ENCODE results near the gene TM6SF1. TPM values are rescaled to one million over a fixed set of nuclear protein-coding genes. Genes with fewer than 3 reads are reported as not detected.

Gene TM6SF1
- polyA plus RNA-seq, 1 donor (not counting 4 experiments of a cell fraction or from before 2014, with no cell fraction given): 0.05 TPM

- TF ChIP-seq CTCF (optimal IDR thresholded peaks at IDR 0.05 in 1 of 3, IDR thresholded peaks at IDR 0.05 in 1 of 3, conservative IDR thresholded peaks at IDR 0.05 in 1 of 3; ENCODE audit: extremely low read depth in 1 of 3, insufficient read depth in 2 of 3, low read length in 3 of 3) (no peak), EZH2 (IDR thresholded peaks at IDR 0.05; ENCODE audit: low read length) (no peak)
- dilution Hi-C loops (cut with MboI; ENCODE audit: extremely low pct_ligation_motif_present, low sequenced_read_pairs): no loop called here
- DNase-seq (ENCODE audit: low read depth, low spot score) (no peak), FAIRE-seq (no peak)
- no peak overlapping the region for H3K4me3 ChIP-seq (ENCODE audit: control insufficient read depth in 2 of 3, extremely low read depth in 1 of 3, insufficient read depth in 2 of 3, low read depth in 1 of 3, low read length in 3 of 3)
- H3K4me2 ChIP-seq (ENCODE audit: control insufficient read depth, extremely low read depth, insufficient read depth, low read depth, low read length): no peak overlapping the region
- no peaks in the 10 kb centered on the region for H4K20me1 ChIP-seq (ENCODE audit: control insufficient read depth, extremely low read depth, insufficient read depth, low read length)
- H3K9me3 ChIP-seq (ENCODE audit: control insufficient read depth, low read depth, low read length): no peaks in the 10 kb centered on the region
- H3K9ac ChIP-seq (ENCODE audit: control insufficient read depth, extremely low read depth, insufficient read depth, low read length): no peak overlapping the region
- no peaks in the 10 kb centered on the region for H3K4me1 ChIP-seq (ENCODE audit: control insufficient read depth, extremely low read depth, insufficient read depth, low read length)
- peaks cover 14% of the 10 kb centered on the region for H3K27me3 ChIP-seq (ENCODE audit: control insufficient read depth, extremely low read depth, insufficient read depth, low read length)
- H3K9me1 ChIP-seq (ENCODE audit: control insufficient read depth, extremely low read depth, insufficient read depth, low read length): no peaks in the 10 kb centered on the region
- no peak overlapping the region for H2AFZ ChIP-seq (ENCODE audit: control insufficient read depth, low read length)
- no peak overlapping the region for H3K27ac ChIP-seq (ENCODE audit: control insufficient read depth, insufficient read depth, low read length)
- H3K79me2 ChIP-seq (ENCODE audit: control insufficient read depth, insufficient read depth, low read length): no peaks in the 10 kb centered on the region
- H3K36me3 ChIP-seq (ENCODE audit: control insufficient read depth in 2 of 2, extremely low read depth in 1 of 2, insufficient read depth in 2 of 2, low read length in 2 of 2): no peaks in the 10 kb centered on the region
Measured at GRCh38 chr15:83099290-83099689, 8.2 kb upstream of the TM6SF1 start.

- Histone ChIP-seq H3K27me3 (ENCODE audit: control insufficient read depth, extremely low read depth, insufficient read depth, low read length) (peaks cover 14% of the 10 kb centered on the region), H3K9ac (ENCODE audit: control insufficient read depth, extremely low read depth, insufficient read depth, low read length) (no peak overlapping the region), H3K9me1 (ENCODE audit: control insufficient read depth, extremely low read depth, insufficient read depth, low read length) (no peaks in the 10 kb centered on the region), H3K79me2 (ENCODE audit: control insufficient read depth, insufficient read depth, low read length) (no peaks in the 10 kb centered on the region), H3K9me3 (ENCODE audit: control insufficient read depth, low read depth, low read length) (no peaks in the 10 kb centered on the region), H3K4me3 (ENCODE audit: control insufficient read depth in 2 of 3, extremely low read depth in 1 of 3, insufficient read depth in 2 of 3, low read depth in 1 of 3, low read length in 3 of 3) (no peak overlapping the region), H3K27ac (ENCODE audit: control insufficient read depth, insufficient read depth, low read length) (no peak overlapping the region), H3K4me1 (ENCODE audit: control insufficient read depth, extremely low read depth, insufficient read depth, low read length) (no peaks in the 10 kb centered on the region), H4K20me1 (ENCODE audit: control insufficient read depth, extremely low read depth, insufficient read depth, low read length) (no peaks in the 10 kb centered on the region), H2AFZ (ENCODE audit: control insufficient read depth, low read length) (no peak overlapping the region), H3K36me3 (ENCODE audit: control insufficient read depth in 2 of 2, extremely low read depth in 1 of 2, insufficient read depth in 2 of 2, low read length in 2 of 2) (no peaks in the 10 kb centered on the region), H3K4me2 (ENCODE audit: control insufficient read depth, extremely low read depth, insufficient read depth, low read depth, low read length) (no peak overlapping the region)
- no peak for TF ChIP-seq CTCF (optimal IDR thresholded peaks at IDR 0.05 in 1 of 3, IDR thresholded peaks at IDR 0.05 in 1 of 3, conservative IDR thresholded peaks at IDR 0.05 in 1 of 3; ENCODE audit: extremely low read depth in 1 of 3, insufficient read depth in 2 of 3, low read length in 3 of 3)
- no peak for TF ChIP-seq EZH2 (IDR thresholded peaks at IDR 0.05; ENCODE audit: low read length)
- FAIRE-seq (no peak), DNase-seq (ENCODE audit: low read depth, low spot score) (no peak)
- dilution Hi-C loops (cut with MboI; ENCODE audit: extremely low pct_ligation_motif_present, low sequenced_read_pairs): no loop called here
Measured at GRCh38 chr15:83100097-83100646, 7.3 kb upstream of the TM6SF1 start.
